ENCODE data around the gene BEX5.
"Not testable (repeated sequence)": the region's sequence is repeated elsewhere in the genome, so short reads cannot be mapped to it uniquely, and the experiment has no call there.

BEX5 gene

DNA sequence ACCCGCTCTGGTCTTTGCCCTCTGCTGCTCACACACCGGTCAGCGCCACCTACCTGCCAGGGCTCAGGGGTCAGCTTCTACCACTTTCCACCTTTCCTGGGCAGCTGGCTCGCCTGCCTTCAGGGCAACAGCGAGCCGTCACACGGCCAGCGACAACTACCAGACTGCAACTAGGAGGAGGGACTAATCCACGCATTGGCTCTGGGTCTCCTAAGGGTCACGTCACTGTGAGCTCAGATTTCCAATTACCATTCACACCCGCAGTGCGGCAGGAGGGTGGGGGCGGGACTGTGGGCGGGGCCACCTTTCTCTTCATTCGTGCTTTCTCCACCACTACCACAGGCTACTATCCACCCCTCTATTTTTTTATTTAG, at the start of gene BEX5:
Gene BEX5, minus strand, starts transcription at position 172 of the 374 bp plus-strand sequence. CDS start 1,712 bp downstream, outside the sequence.
- DNase-seq (ENCODE audit: low read depth, low spot score) = peak; percentile 73

- no peak for DNase-seq (ENCODE audit: low read depth, low spot score)
Measured at GRCh38 chrX:102185967-102186720, 30.4 kb upstream of the BEX5 start.

DNA sequence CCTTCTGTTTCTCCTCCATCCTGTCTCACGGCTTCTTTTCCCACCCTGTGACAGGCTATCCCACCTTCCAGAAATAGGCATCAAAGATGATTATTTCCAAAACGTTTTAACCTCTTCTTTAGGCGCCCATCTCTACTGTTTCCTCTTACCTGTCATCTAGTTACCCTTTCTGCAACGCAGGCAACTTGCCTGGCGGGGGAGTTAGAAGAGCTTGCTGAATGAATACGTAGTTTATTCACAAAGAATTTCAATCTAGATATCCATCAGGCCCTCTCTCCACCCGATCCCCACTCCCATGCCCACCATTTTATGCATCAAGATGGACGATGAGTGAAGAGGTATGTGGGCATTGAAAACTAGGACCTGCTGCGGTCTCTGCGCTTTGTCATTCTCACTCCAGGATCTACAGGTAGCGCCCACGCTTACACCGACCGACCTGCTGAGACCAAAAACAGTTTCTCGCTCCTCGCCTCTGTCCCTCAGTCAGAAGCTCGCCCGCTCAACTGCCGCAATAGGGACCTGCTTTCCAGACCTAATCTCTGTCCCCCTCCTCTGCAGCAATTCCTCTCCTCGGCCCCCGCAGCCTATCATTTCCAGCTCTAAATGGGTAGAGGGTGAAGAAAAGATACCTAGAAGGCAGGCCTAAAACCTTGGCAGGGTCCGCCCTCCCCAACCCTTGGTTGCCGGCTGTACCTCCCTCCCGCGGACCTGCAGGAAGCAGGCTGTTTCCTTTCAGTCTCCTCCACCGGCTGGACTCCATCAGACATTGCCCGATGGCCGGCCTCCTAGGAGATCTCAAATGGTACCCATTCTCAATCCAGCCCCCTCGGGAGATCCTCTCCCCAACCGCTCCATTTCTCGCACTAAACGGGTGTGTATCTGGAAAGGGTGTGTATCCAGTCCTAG, 624 bp downstream of the BEX5 start:
- DNase-seq (ENCODE audit: low read depth, low spot score) = peak; percentile 2

DNA sequence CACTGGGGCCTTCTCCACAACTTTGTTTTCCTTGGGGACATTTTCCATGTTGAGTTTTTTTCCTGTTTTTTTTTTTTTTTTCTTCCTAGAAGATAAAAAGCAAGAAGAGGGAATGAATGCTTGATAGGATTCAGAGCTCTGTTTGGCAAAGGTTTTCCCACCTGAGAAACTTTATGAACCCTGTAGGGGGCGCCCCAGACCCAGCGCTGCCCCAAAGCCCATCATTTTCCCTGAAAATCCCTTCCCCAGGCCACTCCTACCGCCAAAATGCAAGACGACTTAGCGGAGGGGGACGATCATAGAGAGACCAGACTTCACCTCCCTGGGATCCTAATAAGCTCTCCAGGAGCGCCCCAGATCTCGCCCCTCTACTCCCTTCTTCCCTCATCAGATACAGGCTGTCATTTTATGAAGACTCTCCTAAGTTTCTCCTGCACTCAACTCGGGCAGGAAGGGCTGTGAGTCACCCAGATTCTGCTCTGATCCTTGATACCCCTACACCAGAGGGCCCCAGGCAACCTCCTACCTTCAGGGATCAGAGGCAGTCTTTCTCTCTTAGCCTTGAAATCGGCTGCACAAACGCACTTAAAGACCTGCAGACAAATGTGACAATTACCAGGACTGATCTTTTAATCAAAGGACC, 1.4 kb downstream of the BEX5 start:
- DNase-seq (ENCODE audit: low read depth, low spot score) = peak; percentile 31

GRCh38 chrX:102142274-102142673, 13.5 kb downstream of the BEX5 start, which contains the start of gene TCEAL6:
TSS of gene TCEAL6 (minus strand) at chrX:102142481.
- not testable (repeated sequence) for DNase-seq (ENCODE audit: low read depth, low spot score)

DNA sequence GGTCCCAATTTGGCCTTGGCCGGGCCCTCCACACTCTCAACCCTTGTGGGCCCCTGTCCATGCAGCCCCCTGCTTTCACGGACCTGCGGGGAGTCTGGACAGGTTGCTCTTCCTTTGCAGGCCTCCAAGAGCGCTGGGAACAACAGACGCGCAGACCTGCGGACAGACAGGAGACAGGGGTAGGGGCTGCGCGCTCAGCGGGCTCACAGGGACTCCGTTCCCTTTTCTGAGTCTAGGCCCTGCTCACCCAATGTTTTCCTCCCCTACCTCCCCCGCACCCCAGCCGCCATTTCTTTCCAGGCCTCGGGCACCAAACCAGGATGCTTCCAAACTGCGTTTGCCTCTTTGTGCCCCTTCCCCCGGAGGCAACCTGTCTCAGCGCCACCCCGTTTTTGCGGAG, 14.1 kb downstream of the BEX5 start:
- DNase-seq (ENCODE audit: low read depth, low spot score) = not testable (repeated sequence)

- not testable (repeated sequence) for DNase-seq (ENCODE audit: low read depth, low spot score)
Measured at GRCh38 chrX:102140876-102141275, 14.9 kb downstream of the BEX5 start.

DNA sequence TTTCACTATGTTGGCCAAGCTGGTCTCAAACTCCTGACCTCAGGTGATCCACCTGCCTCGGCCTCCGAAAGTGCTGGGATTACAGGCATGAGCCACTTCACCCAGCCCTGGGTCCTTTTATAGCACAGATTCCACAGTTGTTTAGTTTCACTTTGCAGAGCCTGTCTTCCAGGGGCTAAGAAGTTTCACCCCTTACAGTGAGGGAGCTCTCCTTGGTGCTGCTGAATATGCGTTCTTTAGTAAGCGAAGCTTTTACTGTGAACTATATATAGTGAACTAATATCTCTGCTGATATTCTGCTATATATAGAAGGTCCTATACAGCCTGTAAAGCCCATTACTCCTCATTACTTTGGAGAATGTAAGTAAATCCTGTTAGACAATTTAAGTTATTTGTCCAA, 17.7 kb downstream of the BEX5 start:
- DNase-seq (ENCODE audit: low read depth, low spot score) = no peak

GRCh38 chrX:102129473-102129872, 26.3 kb downstream of the BEX5 start:
- DNase-seq (ENCODE audit: low read depth, low spot score) = no peak

DNA sequence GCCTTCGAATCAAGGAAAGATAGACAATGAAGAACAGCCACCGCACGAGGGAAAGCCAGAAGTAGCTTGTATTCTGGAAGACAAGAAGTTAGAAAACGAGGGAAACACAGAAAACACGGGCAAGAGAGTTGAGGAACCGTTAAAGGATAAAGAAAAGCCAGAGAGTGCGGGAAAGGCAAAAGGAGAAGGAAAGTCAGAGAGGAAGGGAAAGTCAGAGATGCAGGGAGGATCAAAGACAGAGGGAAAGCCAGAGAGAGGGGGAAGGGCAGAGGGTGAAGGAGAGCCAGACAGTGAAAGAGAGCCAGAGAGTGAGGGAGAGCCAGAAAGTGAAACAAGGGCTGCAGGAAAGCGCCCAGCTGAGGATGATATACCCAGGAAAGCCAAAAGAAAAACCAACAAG, 28.9 kb downstream of the BEX5 start:
- DNase-seq (ENCODE audit: low read depth, low spot score) = peak; percentile 1

GRCh38 chrX:102126080-102126818, 29.5 kb downstream of the BEX5 start:
- peak; percentile 1 for DNase-seq (ENCODE audit: low read depth, low spot score)

- peak; percentile 9 for DNase-seq (ENCODE audit: low read depth, low spot score)
Measured at GRCh38 chrX:102125436-102125835, 30.3 kb downstream of the BEX5 start, which contains the start of gene TCEAL2. TSS of gene TCEAL2 (plus strand) at chrX:102125679. CDS start at chrX:102126831, 1,152 bp downstream.

DNA sequence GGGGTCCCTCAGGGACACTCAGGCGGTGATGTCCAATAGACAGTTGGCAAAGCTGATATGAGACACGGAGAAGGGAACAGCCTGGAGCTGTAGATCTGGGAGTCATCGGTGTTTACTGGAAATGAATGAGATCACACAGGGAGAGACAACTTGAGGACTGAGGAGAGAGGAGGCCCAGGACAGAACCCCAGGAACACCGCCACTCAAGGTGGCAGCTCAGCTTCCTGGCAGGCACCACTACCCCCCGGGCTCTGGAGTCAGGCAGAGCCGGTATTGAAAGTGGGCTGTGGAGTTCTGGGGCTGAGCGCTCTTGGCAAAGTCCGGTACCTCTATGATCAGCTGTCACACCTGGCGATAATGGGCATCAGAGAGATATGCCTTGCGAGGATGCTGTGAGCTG, 30.8 kb downstream of the BEX5 start:
- not testable (repeated sequence) for DNase-seq (ENCODE audit: low read depth, low spot score)

DNA sequence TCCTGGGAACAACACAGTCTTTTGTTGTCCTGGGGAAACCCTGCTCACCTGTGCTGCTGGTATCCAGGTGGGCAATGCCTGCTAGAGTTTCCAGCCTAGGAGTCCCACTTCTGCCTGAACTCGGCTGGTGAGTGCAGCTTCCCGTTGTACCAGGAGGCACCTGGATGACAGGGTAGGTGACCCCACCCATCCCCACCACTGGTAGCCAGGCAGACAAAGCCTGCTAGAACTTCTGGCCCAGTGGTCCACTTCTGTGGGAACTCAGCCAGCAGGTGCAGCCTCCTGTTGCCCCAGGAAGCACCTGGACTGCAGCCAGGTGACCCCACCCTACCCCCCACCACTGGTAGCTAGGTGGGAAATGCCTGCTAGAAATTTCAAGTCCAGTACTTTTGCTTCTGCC, 40.0 kb downstream of the BEX5 start:
- DNase-seq (ENCODE audit: low read depth, low spot score) = no peak

GRCh38 chrX:102113367-102113766, 42.4 kb downstream of the BEX5 start:
- DNase-seq (ENCODE audit: low read depth, low spot score) = no peak
